GM23248 (cell line): ENCODE data around the gene FAR1. TPM values are rescaled to one million over a fixed set of nuclear protein-coding genes. Genes with fewer than 3 reads are reported as not detected.

Experiments used
- DNase-seq: peaks from one replicate; pipeline ENCODE4 v3.0.0-alpha.2; 2015
- H2AFZ ChIP-seq: fragments of 200-600 bp; sonication (generic); 2 replicates; pipeline ENCODE4 v1.6.1; 2016; ENCODE audit warnings: antibody characterized with exemption
- H3F3A ChIP-seq: fragments of 200-600 bp; sonication (generic); 2 replicates; pipeline ENCODE4 v1.6.1; 2016; ENCODE audit warnings: mild to moderate bottlenecking, antibody characterized with exemption, mixed run types; ENCODE audit not compliant: insufficient read depth
- H3K27ac ChIP-seq: fragments of 200-600 bp; sonication (generic); 2 replicates; pipeline ENCODE4 v1.5.1; 2016; ENCODE audit warnings: mild to moderate bottlenecking
- H3K27me3 ChIP-seq: fragments of 200-600 bp; sonication (generic); replicated peaks from 2 replicates; pipeline ENCODE4 v1.6.1; 2016; ENCODE audit warnings: mild to moderate bottlenecking; ENCODE audit not compliant: insufficient read depth
- H3K36me3 ChIP-seq: fragments of 200-600 bp; sonication (generic); 2 replicates; pipeline ENCODE4 v1.6.1; 2016; ENCODE audit warnings: low read depth, mild to moderate bottlenecking
- H3K4me1 ChIP-seq: fragments of 200-600 bp; sonication (generic); 2 replicates; pipeline ENCODE4 v1.6.1; 2016; ENCODE audit warnings: mild to moderate bottlenecking; ENCODE audit not compliant: insufficient read depth
- H3K4me2 ChIP-seq: fragments of 200-600 bp; sonication (generic); one replicate; pipeline ENCODE4 v1.6.1; 2016; ENCODE audit warnings: mild to moderate bottlenecking; ENCODE audit not compliant: unreplicated experiment
- H3K4me3 ChIP-seq: fragments of 200-600 bp; sonication (generic); 2 replicates; pipeline ENCODE4 v1.5.1; 2016; ENCODE audit warnings: mild to moderate bottlenecking
- H3K79me2 ChIP-seq: fragments of 200-600 bp; sonication (generic); 2 replicates; pipeline ENCODE4 v1.6.1; 2016; ENCODE audit warnings: mild to moderate bottlenecking; ENCODE audit not compliant: insufficient read depth
- H3K9ac ChIP-seq: fragments of 200-600 bp; sonication (generic); 2 replicates; pipeline ENCODE4 v1.6.1; 2016; ENCODE audit warnings: mild to moderate bottlenecking
- H3K9me2 ChIP-seq: fragments of 200-600 bp; sonication (generic); 2 replicates; pipeline ENCODE4 v1.6.1; 2016; ENCODE audit warnings: mixed run types, mild to moderate bottlenecking, moderate library complexity; ENCODE audit not compliant: insufficient read depth
- H3K9me3 ChIP-seq: fragments of 200-600 bp; sonication (generic); one replicate; pipeline ENCODE4 v1.6.1; 2017; ENCODE audit warnings: low read depth
- H4K20me1 ChIP-seq: fragments of 200-600 bp; sonication (generic); 2 replicates; pipeline ENCODE4 v1.6.0; 2016; ENCODE audit not compliant: insufficient read depth
- EZH2 ChIP-seq: fragments of 200-600 bp; sonication (generic); IDR thresholded peaks from 2 replicates; pipeline ENCODE4 v1.6.1; 2018; ENCODE audit warnings: antibody characterized with exemption, mild to moderate bottlenecking; ENCODE audit not compliant: insufficient read depth, poor library complexity, severe bottlenecking
- EZH2phosphoT487 ChIP-seq: fragments of 200-600 bp; sonication (generic); IDR thresholded peaks from 2 replicates; pipeline ENCODE4 v1.6.1; 2018; ENCODE audit warnings: antibody characterized with exemption, moderate library complexity, mild to moderate bottlenecking, low read depth; ENCODE audit not compliant: insufficient read depth
- WGBS, 2 experiments: methylation state at CpG; one replicate each; pipeline ENCODE4 v1.1.6; 2015 to 2017; ENCODE audit warnings: low lambda C conversion rate in 2 of 2, low coverage in 1 of 2; ENCODE audit errors: missing lambda C conversion rate in 2 of 2; 5-methylcytosine and 5-hydroxymethylcytosine counted together
- in situ Hi-C: fragments of 300-500 bp; cut with MboI; formaldehyde crosslinking; loops from 2 replicates; pipeline ENCODE4 v1.15.0; 2020
- polyA plus RNA-seq: library from polyadenylated mRNA; unstranded; fragments of >200 nt; fragmentation: Nextera tagmentation; extraction: Ambion mirVana; gene quantifications from 2 replicates; pipeline ENCODE4 v1.2.1, GENCODE V29; 2016
- total RNA-seq: library from RNA; depleted of rRNA; stranded (reverse); fragments of >200 nt; shearing (Covaris generic); gene quantifications from 2 replicates; pipeline ENCODE4 v1.2.3, GENCODE V29; 2014

FAR1 gene
- total and polyA plus RNA-seq, 2 experiments from 2014 or later: 40.4 to 56.1 TPM

GRCh38 chr11:13668957-13669521 lies 571 bp downstream of the FAR1 start:
- no peaks in the 10 kb centered on the region for H3K36me3 ChIP-seq
- H4K20me1 ChIP-seq: peaks cover 4% of the 10 kb centered on the region; the same call in 1 of the 2 replicates
- peak overlapping the region; percentile 91 for H3K4me3 ChIP-seq
- peak overlapping the region; percentile 64 for H2AFZ ChIP-seq
- peak; percentile 67 for DNase-seq
- peaks cover 14% of the 10 kb centered on the region; the same call in 1 of the 2 replicates for H3F3A ChIP-seq
- H3K4me1 ChIP-seq: peaks cover 22% of the 10 kb centered on the region
- peak overlapping the region; percentile 92 for H3K4me2 ChIP-seq
- no peaks in the 10 kb centered on the region for H3K9me3 ChIP-seq
- in situ Hi-C loops: no loop called here
- peaks cover 54% of the 10 kb centered on the region for H3K79me2 ChIP-seq
- H3K27ac ChIP-seq: peak overlapping the region; percentile 74
- no peaks in the 10 kb centered on the region for H3K27me3 ChIP-seq
- peak overlapping the region; percentile 90 for H3K9ac ChIP-seq
- no peaks in the 10 kb centered on the region for H3K9me2 ChIP-seq
- 0 to 1% methylated on average over 5 to 33 of the region's 33 CpGs for WGBS, 2 experiments
- TF ChIP-seq EZH2phosphoT487: no peak
- TF ChIP-seq EZH2: no peak

- Histone ChIP-seq H3K27ac (peak overlapping the region; percentile 74), H2AFZ (peak overlapping the region; percentile 64), H3K79me2 (peaks cover 62% of the 10 kb centered on the region), H3K36me3 (no peaks in the 10 kb centered on the region), H3F3A (peaks cover 14% of the 10 kb centered on the region; the same call in 1 of the 2 replicates), H3K27me3 (no peaks in the 10 kb centered on the region), H4K20me1 (peaks cover 4% of the 10 kb centered on the region; the same call in 1 of the 2 replicates), H3K4me2 (peak overlapping the region; percentile 92), H3K4me3 (peak overlapping the region; percentile 91), H3K9me3 (no peaks in the 10 kb centered on the region), H3K9me2 (no peaks in the 10 kb centered on the region), H3K9ac (peak overlapping the region; percentile 90), H3K4me1 (peaks cover 22% of the 10 kb centered on the region)
- DNase-seq: peak; percentile 48
- WGBS, 2 experiments: 62 to 66% methylated on average over 18 of the region's 18 CpGs
- in situ Hi-C loops: no loop called here
- TF ChIP-seq EZH2 (no peak), EZH2phosphoT487 (no peak)
Observed at GRCh38 chr11:13669544-13670488, 1.3 kb downstream of the FAR1 start.

- Histone ChIP-seq H3K4me2 (no peak overlapping the region), H3K9ac (no peak overlapping the region), H3K36me3 (no peaks in the 10 kb centered on the region), H3K9me2 (no peaks in the 10 kb centered on the region), H2AFZ (no peak overlapping the region), H3K9me3 (no peaks in the 10 kb centered on the region), H4K20me1 (peaks cover 14% of the 10 kb centered on the region), H3K27me3 (no peaks in the 10 kb centered on the region), H3K4me1 (peaks cover 19% of the 10 kb centered on the region), H3K79me2 (peaks cover 90% of the 10 kb centered on the region), H3K4me3 (no peak overlapping the region), H3K27ac (no peak overlapping the region), H3F3A (peaks cover 10% of the 10 kb centered on the region; the same call in 1 of the 2 replicates)
- no peak for DNase-seq
- TF ChIP-seq EZH2 (no peak), EZH2phosphoT487 (no peak)
- in situ Hi-C loops: no loop called here
- 82 to 98% methylated on average over 1 of the region's 1 CpG for WGBS, 2 experiments
Observed at GRCh38 chr11:13672576-13673210, 4.2 kb downstream of the FAR1 start.

- Histone ChIP-seq H3K79me2 (peaks cover 100% of the 10 kb centered on the region), H3K27ac (no peak overlapping the region), H3K36me3 (no peaks in the 10 kb centered on the region), H3K9ac (no peak overlapping the region), H3K27me3 (no peaks in the 10 kb centered on the region), H2AFZ (no peak overlapping the region), H4K20me1 (peaks cover 22% of the 10 kb centered on the region), H3F3A (peaks cover under 1% of the 10 kb centered on the region; the same call in 1 of the 2 replicates), H3K4me2 (no peak overlapping the region), H3K9me3 (no peaks in the 10 kb centered on the region), H3K9me2 (no peaks in the 10 kb centered on the region), H3K4me1 (peaks cover 14% of the 10 kb centered on the region), H3K4me3 (no peak overlapping the region)
- WGBS, 2 experiments: 97% methylated on average over 6 of the region's 6 CpGs
- DNase-seq: peak; percentile 10
- in situ Hi-C loops: no loop called here
- TF ChIP-seq EZH2: no peak
- no peak for TF ChIP-seq EZH2phosphoT487
Observed at GRCh38 chr11:13674799-13675509, 6.5 kb downstream of the FAR1 start.
